GM21717 (cell line): ENCODE measurements around the gene ZMAT2.
"Not testable (repeated sequence)": the region's sequence is repeated elsewhere in the genome, so short reads cannot be mapped to it uniquely, and the experiment has no call there.

ENCODE experiments used
- ATAC-seq: cut with Tn5 transposase; IDR thresholded peaks from one replicate; pipeline ENCODE4 v1.9.1; 2021; ENCODE audit warnings: mild to moderate bottlenecking, moderate library complexity; ENCODE audit not compliant: unreplicated experiment

The ZMAT2 gene

DNA sequence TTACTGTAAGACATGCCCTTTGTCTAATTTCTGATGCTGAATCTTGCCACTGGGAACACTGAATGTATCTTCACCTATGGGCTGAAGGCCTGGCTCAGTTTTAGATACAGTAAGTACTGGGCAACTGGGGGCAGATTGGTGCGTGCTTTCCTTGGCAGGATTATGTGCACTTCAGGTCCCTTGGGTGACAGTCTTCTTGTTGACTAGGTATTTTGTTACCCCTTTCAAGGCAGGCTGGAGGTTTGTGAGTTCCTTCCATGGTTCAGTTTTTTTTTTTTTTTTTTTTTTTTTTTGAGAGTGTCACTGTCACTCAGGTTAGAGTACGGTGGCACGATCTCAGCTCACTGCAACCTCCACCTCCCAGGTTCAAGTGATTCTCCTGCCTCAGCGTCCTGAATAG is 7.6 kb downstream of the ZMAT2 start:
- ATAC-seq = no peak

- not testable (repeated sequence) for ATAC-seq
These were observed 8.5 kb downstream of the ZMAT2 start for GRCh38 chr5:140708787-140709186.

- peak; percentile 86 for ATAC-seq
These were observed 10.8 kb downstream of the ZMAT2 start for GRCh38 chr5:140710899-140711552.

DNA sequence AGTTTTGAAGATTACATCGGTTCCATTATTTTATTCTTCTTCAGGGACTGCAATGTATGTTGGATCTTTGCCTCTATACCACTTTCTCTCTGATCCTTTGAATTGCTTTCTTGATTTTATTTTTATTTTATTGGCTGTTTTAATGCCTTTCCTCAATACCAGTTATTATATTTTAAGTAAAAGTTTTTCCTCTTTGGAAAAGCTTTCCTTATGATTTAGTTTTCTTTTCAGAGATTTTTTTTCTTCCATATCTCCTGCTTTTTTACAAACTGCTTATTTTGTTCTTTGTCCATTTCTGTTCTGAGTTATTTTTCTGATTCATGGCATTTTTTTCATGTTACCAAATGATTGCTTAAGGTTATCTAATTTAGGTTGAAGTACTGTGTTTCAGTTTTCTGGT is 11.5 kb downstream of the ZMAT2 start:
- ATAC-seq = no peak

DNA sequence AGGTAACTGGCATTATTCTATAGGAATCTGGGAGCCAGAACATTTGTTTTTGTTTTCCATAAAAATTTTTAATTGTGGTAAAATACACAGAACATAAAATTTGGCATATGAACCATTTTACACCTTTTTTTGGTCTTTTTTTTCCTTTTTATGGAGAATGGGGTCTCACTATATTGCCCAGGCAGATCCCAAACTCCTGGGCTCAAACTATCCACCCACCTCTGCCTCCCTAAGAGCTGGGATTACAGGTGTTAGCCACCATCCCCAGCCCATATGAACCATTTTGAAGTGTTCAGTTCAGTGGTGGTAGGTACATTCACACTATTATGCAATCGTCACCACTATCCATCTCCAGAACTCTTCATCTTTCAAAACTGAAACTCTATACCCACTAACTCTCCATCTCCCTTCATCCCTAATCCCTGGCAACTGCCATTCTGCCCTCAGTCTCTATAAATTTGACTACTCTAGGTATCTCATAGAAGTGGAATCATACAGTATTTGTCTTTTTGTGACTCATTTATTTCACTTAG is 13.4 kb downstream of the ZMAT2 start:
- no peak for ATAC-seq

- not testable (repeated sequence) for ATAC-seq
These were observed 16.0 kb downstream of the ZMAT2 start for GRCh38 chr5:140716238-140716637.

DNA sequence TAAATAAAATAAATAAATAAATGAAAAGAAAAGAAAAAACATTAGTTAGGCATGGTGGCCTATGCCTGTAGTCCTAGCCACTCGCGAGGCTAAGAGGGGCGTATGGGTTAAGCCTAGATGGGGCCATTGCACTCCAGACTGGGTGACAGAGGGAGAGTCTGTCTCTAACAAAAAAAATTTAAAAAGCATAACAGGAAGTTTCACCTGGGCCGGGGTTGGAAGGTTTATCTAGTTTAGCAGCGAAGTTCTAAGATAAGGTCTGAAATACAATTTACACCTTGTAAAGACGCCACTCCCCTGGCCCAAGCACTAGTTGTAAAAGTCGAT is 18.0 kb downstream of the ZMAT2 start:
- ATAC-seq = no peak

DNA sequence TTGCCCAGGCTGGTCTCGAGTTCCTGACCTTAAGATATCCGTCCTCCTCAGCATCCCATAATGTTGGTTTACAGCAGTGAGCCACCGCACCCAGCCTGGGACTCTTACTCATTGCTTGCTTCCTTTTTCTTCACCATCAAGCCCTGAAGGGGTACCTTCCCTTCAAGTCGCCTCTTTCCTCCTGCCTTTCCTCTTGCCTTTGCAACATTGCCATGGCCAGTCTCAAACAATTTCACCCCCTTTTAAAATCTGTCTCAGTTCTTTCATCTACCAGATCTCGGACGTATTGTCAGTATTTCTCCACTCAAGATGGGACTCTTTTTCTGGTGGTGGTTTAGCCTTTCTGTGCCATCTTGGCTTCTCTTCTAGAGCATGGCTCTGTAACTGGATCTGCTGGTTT is 20.5 kb downstream of the ZMAT2 start:
- ATAC-seq = not testable (repeated sequence)

GRCh38 chr5:140721395-140721794 is 21.1 kb downstream of the ZMAT2 start:
- ATAC-seq = not testable (repeated sequence)

DNA sequence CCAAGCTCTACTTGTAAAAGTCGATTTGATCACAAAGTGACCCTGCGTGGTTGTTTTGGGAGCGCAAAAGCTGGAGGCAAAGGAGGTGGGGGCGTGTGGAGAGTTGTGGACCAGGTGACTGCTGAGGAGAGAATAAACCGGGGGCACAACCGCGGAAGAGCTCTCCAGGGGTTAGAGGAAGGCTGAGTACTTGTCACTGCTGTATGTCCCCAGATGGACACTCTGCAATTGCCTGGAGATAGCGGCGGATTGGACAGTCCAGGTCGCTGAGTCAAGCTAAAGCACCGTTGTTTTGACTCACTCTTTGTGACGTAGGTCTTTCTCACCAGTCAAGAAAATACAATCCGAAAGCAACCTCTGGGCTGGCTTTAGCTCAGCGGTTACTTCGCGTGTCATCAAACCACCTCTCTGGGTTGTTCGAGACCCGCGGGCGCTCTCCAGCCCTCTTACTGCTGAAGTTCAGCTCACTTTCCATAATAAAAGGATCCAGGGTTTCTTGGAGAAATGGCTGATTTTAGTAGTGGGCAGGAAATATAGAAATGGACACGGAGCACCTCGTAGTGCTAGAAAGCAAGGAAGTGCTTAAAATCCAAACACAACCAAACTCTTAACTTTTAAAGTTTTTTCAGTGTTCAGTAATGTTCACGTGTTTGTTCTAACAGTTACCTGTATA is 25.7 kb downstream of the ZMAT2 start:
- peak; percentile 86 for ATAC-seq

DNA sequence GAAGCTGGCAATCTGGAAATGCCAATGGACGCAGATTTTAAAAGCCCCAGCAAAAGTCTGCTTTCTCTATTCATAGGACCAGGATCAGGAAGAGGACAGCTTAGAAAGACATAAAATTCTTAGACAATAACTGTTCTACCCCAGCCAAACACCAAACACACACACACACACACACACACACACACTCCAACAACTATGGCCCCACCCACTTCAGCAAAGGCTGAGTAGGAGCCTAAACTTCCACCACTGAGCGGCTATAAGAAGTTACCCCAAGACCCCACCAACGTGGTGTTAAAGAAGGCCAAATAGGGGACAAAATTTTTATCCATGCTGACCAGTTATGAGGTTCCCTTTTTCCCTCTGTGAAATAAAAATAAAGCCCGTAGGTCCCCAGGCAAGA is 32.9 kb downstream of the ZMAT2 start:
- no peak for ATAC-seq

DNA sequence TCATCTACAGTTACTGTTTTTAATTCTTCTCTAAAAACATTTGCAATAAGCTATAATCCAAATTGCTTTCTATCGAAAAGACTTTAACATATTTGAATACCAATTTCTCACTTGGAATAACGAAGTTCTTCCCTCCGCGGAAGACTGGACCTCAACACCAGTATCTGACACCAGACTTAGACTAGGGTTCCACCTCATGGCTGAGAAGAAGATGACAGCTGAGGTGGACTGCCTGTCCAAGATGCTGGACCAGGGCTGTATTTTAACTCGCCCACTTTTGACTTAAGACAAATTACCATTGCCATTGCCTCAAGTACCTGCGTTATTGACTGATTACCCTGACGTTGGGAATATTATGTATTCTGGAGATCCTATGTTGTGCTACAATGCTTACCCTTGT is 34.1 kb downstream of the ZMAT2 start:
- no peak for ATAC-seq

- no peak for ATAC-seq
These were observed 37.2 kb downstream of the ZMAT2 start for GRCh38 chr5:140737486-140737885.

GRCh38 chr5:140741967-140742366 is 41.7 kb downstream of the ZMAT2 start:
- no peak for ATAC-seq

- ATAC-seq = no peak
These were observed 53.3 kb downstream of the ZMAT2 start for GRCh38 chr5:140753561-140753960.
